GM19238 (cell line): Measurements from ENCODE around the gene GATA1.
A peak's percentile ranks its signal among the peaks of the same experiment; 100 is the strongest.

Experiments used
- DNase-seq: peaks from one replicate; pipeline ENCODE4 v3.0.0; 2011; ENCODE audit warnings: low spot score; ENCODE audit not compliant: insufficient read length

The GATA1 gene

GRCh38 chrX:48786341-48786800 is at the start of gene GATA1:
Gene GATA1 (plus strand): TSS chrX:48786590. CDS start chrX:48791110, 4,520 bp downstream.
- no peak for DNase-seq

- no peak for DNase-seq
Observed at GRCh38 chrX:48736878-48737212, 49.5 kb upstream of the GATA1 start.

- DNase-seq = peak; percentile 83
Observed at GRCh38 chrX:48737213-48737938, 49.0 kb upstream of the GATA1 start.

- no peak for DNase-seq
Observed at GRCh38 chrX:48737940-48738339, 48.5 kb upstream of the GATA1 start.

GRCh38 chrX:48741834-48742233 is 44.6 kb upstream of the GATA1 start:
- no peak for DNase-seq

GRCh38 chrX:48745222-48745621 is 41.2 kb upstream of the GATA1 start:
- DNase-seq = no peak

GRCh38 chrX:48747415-48748016 is 38.9 kb upstream of the GATA1 start:
- DNase-seq = no peak

GRCh38 chrX:48749182-48749581 is 37.2 kb upstream of the GATA1 start:
- DNase-seq = no peak

- DNase-seq = no peak
Observed at GRCh38 chrX:48751343-48751742, 35.0 kb upstream of the GATA1 start.

GRCh38 chrX:48752498-48752897 is 33.9 kb upstream of the GATA1 start:
- no peak for DNase-seq

- no peak for DNase-seq
Observed at GRCh38 chrX:48753708-48754228, 32.6 kb upstream of the GATA1 start.

- no peak for DNase-seq
Observed at GRCh38 chrX:48754238-48754637, 32.2 kb upstream of the GATA1 start.

GRCh38 chrX:48761674-48762471 is 24.5 kb upstream of the GATA1 start, which contains the start of gene GLOD5:
Gene GLOD5 (plus strand): TSS chrX:48761747. CDS start chrX:48761791, 44 bp downstream.
- no peak for DNase-seq

GRCh38 chrX:48769230-48769629 is 17.2 kb upstream of the GATA1 start:
- no peak for DNase-seq

GRCh38 chrX:48770296-48770695 is 16.1 kb upstream of the GATA1 start:
- no peak for DNase-seq

- no peak for DNase-seq
Observed at GRCh38 chrX:48772602-48773001, 13.8 kb upstream of the GATA1 start.

GRCh38 chrX:48776818-48777439 is 9.5 kb upstream of the GATA1 start:
- no peak for DNase-seq

- no peak for DNase-seq
Observed at GRCh38 chrX:48779399-48779798, 7.0 kb upstream of the GATA1 start.

GRCh38 chrX:48781705-48782104 is 4.7 kb upstream of the GATA1 start:
- DNase-seq = no peak

- no peak for DNase-seq
Observed at GRCh38 chrX:48782216-48782615, 4.2 kb upstream of the GATA1 start.

- no peak for DNase-seq
Observed at GRCh38 chrX:48782795-48783194, 3.6 kb upstream of the GATA1 start.

GRCh38 chrX:48784726-48785125 is 1.7 kb upstream of the GATA1 start:
- DNase-seq = no peak
